Stimulated activated CD8-positive, alpha-beta memory T cell treated with anti-CD3 and anti-CD28 coated beads, Interleukin-12 subunit alpha, Interleukin-12 subunit beta, amount 100 ng/mL, for 24 hours (primary cell): ENCODE data around the gene SH3BP2.

ENCODE experiments used
- DNase-seq: peaks from one replicate; pipeline ENCODE4 v3.0.0-alpha.2; 2020; ENCODE audit errors: extremely low read depth

The SH3BP2 gene

GRCh38 chr4:2856266-2856665 lies 63.4 kb downstream of the SH3BP2 start:
- DNase-seq: no peak

GRCh38 chr4:2857349-2857927 lies 64.6 kb downstream of the SH3BP2 start:
- DNase-seq: no peak

GRCh38 chr4:2858451-2859217 lies 65.7 kb downstream of the SH3BP2 start:
- no peak for DNase-seq

GRCh38 chr4:2859514-2859913 lies 66.6 kb downstream of the SH3BP2 start:
- DNase-seq: no peak

- no peak for DNase-seq
These were observed 67.8 kb downstream of the SH3BP2 start for GRCh38 chr4:2860391-2861348.

- no peak for DNase-seq
These were observed 68.9 kb downstream of the SH3BP2 start for GRCh38 chr4:2861631-2862436.

- DNase-seq: no peak
These were observed 69.6 kb downstream of the SH3BP2 start for GRCh38 chr4:2862528-2862927.

- no peak for DNase-seq
These were observed 70.8 kb downstream of the SH3BP2 start for GRCh38 chr4:2863649-2864048.

GRCh38 chr4:2865196-2865780 lies 72.4 kb downstream of the SH3BP2 start:
- no peak for DNase-seq

- DNase-seq: no peak
These were observed 73.4 kb downstream of the SH3BP2 start for GRCh38 chr4:2866160-2866861.

- DNase-seq: no peak
These were observed 74.0 kb downstream of the SH3BP2 start for GRCh38 chr4:2866891-2867290.

- DNase-seq: no peak
These were observed 75.0 kb downstream of the SH3BP2 start for GRCh38 chr4:2867758-2868491.

GRCh38 chr4:2868877-2869487 lies 76.1 kb downstream of the SH3BP2 start:
- no peak for DNase-seq

- DNase-seq: no peak
These were observed 76.8 kb downstream of the SH3BP2 start for GRCh38 chr4:2869659-2870058.

GRCh38 chr4:2870082-2870481 lies 77.2 kb downstream of the SH3BP2 start:
- no peak for DNase-seq

GRCh38 chr4:2871466-2871865 lies 78.6 kb downstream of the SH3BP2 start:
- no peak for DNase-seq

- no peak for DNase-seq
These were observed 79.0 kb downstream of the SH3BP2 start for GRCh38 chr4:2871911-2872310.

GRCh38 chr4:2873329-2873728 lies 80.4 kb downstream of the SH3BP2 start:
- no peak for DNase-seq

GRCh38 chr4:2874861-2875260 lies 82.0 kb downstream of the SH3BP2 start:
- no peak for DNase-seq
